ENCODE results near the gene PLSCR1. TPM values are rescaled to one million over a fixed set of nuclear protein-coding genes. Genes with fewer than 3 reads are reported as not detected.

PLSCR1 gene, protein sequence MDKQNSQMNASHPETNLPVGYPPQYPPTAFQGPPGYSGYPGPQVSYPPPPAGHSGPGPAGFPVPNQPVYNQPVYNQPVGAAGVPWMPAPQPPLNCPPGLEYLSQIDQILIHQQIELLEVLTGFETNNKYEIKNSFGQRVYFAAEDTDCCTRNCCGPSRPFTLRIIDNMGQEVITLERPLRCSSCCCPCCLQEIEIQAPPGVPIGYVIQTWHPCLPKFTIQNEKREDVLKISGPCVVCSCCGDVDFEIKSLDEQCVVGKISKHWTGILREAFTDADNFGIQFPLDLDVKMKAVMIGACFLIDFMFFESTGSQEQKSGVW
- total RNA-seq (10 to 100 TPM; 46.5 to 47.8 TPM), polyA plus RNA-seq (ENCODE audit: insufficient read length in 2 of 2) (10 to 100 TPM; 23.5 to 27.1 TPM)
- long read RNA-seq, donor 1, partial matches to known transcripts: 6 of 12 reads
- long read RNA-seq, donor 1, other reads (novel, unspliced or antisense): 0 of 12 reads
- long read RNA-seq, donor 2, partial matches to known transcripts: 0 of 2 reads
- long read RNA-seq, donor 2, other reads (novel, unspliced or antisense): 0 of 2 reads
- long read RNA-seq, donor 3, partial matches to known transcripts: 0 of 1 reads
- long read RNA-seq, donor 3, other reads (novel, unspliced or antisense): 0 of 1 reads
- long read RNA-seq, donor 4, transcript PLSCR1-201 (9 exons, 2,233 nt): minor isoform, 7 of 37 reads
- long read RNA-seq, donor 4, transcript PLSCR1-206 (4 exons, 1,257 nt): major isoform, 8 of 37 reads
- long read RNA-seq, donor 4, partial matches to known transcripts: 18 of 37 reads
- long read RNA-seq, donor 4, other reads (novel, unspliced or antisense): 0 of 37 reads

DNA sequence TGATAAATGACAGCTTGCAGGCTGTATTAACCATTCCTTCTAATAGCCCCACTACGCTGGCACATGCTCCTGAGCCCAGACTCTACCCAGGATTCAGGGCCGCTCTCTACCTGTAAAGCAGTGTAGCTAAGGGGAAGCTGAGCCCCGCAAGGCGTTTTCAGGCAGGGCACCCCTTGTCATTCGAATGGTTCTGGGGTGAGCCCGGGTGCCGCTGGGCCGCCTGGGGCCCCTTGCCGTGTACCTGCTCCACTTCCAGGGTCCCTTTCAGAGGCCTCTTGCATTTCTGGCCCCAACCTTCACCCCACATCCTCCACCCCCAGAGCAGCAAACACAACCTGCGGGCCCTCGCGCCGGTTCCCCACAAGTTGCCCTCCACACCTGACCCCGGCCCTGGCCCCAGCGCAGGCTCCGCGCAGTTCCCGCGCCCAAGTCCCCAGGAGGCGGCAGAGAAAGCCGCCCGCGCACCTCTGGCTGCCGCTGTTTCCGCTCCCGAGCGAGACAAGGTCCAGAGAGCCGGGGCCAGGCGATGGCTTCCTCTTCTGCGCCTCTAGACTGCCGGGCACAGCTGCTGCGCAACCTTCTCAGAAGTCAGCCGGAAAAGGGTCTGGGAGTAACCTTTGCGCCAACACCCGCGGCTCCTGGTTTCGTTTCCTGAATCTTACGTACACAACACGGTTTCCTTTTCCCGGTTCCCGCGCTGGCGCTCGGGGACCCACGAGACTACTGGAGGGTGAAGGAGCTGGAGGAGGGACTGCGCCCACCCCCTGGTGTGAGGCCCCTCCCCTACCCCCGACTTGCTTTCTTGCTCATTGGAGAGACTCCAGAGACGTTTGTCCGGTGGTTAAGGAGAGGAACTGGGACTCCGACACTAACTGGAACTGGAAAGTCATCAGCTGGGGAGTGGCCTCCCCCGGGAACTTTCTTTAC is at the start of gene PLSCR1:
Gene PLSCR1 (minus strand): TSS at position 606 of the 927 bp plus-strand sequence. CDS start 8,055 bp downstream, outside the sequence.
- Histone ChIP-seq H3K27ac (ENCODE audit: low read depth, low read length) (peak within 1 kb of the TSS; percentile 89), H3K36me3 (ENCODE audit: control insufficient read depth, insufficient read depth, low read length) (no peaks in the 10 kb centered on the region), H3K4me3 (ENCODE audit: low read depth, low read length) (peak within 1 kb of the TSS; percentile 84), H3K27me3 (ENCODE audit: control insufficient read depth, insufficient read depth, low read length) (no peaks in the 10 kb centered on the region), H3K9me3 (ENCODE audit: control insufficient read depth, insufficient read depth, low read length) (no peaks in the 10 kb centered on the region), H3K4me1 (ENCODE audit: control insufficient read depth, insufficient read depth, low read length) (peaks cover 6% of the 10 kb centered on the region)
- peak; percentile 58 to 93 (median 72) for DNase-seq (ENCODE audit: low read depth in 4 of 6, low spot score in 6 of 6)
- under 1% methylated on average over 45 of the region's 51 CpGs for WGBS (ENCODE audit: insufficient coverage)

DNA sequence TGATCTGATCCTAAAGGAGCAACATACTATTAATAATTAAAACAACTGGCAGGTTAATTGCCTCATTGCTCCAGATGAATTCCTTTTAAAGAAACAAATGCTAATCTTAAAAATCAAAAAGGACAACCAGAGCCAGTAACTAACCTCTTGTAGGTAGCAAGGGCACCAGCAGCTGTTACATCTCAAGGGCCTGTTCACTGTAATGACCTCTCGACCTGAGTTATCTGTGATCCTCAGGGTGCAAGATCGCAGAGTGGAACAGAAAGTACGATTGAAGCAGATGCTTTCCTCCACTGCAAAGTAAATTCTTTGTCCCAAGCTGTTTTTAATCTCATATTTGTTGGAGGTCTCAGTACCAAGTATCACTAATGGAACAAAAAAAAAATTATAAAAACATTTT is 49.4 kb upstream of the PLSCR1 start:
- H3K9me3 ChIP-seq (ENCODE audit: control insufficient read depth, insufficient read depth, low read length): no peaks in the 10 kb centered on the region
- no peak overlapping the region for H3K4me3 ChIP-seq (ENCODE audit: low read depth, low read length)
- no peak for DNase-seq (ENCODE audit: low read depth in 4 of 6, low spot score in 6 of 6)
- WGBS (ENCODE audit: insufficient coverage): 100% methylated on average over 1 of the region's 3 CpGs
- no peaks in the 10 kb centered on the region for H3K27me3 ChIP-seq (ENCODE audit: control insufficient read depth, insufficient read depth, low read length)
- no peak overlapping the region for H3K27ac ChIP-seq (ENCODE audit: low read depth, low read length)
- no peaks in the 10 kb centered on the region for H3K4me1 ChIP-seq (ENCODE audit: control insufficient read depth, insufficient read depth, low read length)
- H3K36me3 ChIP-seq (ENCODE audit: control insufficient read depth, insufficient read depth, low read length): no peaks in the 10 kb centered on the region

DNA sequence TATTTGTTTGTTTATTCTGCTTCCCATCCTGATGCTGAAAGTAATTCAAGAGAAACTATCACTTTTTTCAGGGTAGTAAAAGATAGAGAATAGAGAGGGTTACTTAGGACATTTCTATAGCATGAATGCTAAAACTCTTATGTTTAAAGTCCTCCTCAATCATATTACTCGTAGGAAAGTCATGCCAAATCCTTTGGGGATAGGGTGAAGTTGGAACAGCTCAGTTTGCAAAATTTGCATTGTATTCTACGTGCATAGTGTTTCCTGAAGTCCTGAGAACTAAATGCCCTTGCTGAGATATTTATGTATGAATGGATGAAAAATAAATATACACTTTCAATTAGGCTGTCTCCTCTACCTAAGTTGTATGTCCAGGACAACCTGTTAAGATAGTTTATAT is 46.1 kb upstream of the PLSCR1 start:
- DNase-seq (ENCODE audit: low read depth in 4 of 6, low spot score in 6 of 6): no peak
- Histone ChIP-seq H3K27ac (ENCODE audit: low read depth, low read length) (no peak overlapping the region), H3K9me3 (ENCODE audit: control insufficient read depth, insufficient read depth, low read length) (no peaks in the 10 kb centered on the region), H3K4me3 (ENCODE audit: low read depth, low read length) (no peak overlapping the region), H3K27me3 (ENCODE audit: control insufficient read depth, insufficient read depth, low read length) (no peaks in the 10 kb centered on the region), H3K36me3 (ENCODE audit: control insufficient read depth, insufficient read depth, low read length) (no peaks in the 10 kb centered on the region), H3K4me1 (ENCODE audit: control insufficient read depth, insufficient read depth, low read length) (no peaks in the 10 kb centered on the region)
- WGBS (ENCODE audit: insufficient coverage): no CpG with 5 or more reads among the region's 2 CpGs

DNA sequence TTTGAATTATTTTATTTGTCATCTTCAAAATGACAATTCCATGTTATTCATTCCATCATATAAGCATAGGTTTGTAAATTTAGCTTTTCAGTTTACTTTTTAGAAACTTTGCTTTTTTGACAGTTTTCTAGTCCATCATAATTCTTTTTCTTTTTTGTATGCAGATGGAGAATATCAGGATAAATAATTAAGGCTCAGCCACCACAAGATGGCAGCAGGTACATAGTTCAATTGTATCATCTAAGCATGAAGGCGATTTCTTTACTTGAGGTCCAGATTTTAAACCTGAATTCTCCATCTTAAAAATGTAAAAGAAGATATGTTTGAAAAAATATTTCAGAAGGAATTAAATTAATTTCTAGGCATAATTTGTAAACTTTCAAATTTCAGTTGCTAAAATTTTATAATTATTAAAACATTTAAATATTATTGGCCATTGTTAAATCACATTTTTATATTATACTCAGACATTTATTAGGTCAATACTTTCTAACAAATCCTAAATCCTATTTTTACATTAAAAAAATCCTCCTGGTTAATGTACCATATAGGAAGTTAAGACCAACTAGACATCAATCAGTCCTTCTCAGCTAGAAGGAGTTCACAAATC is 45.6 kb upstream of the PLSCR1 start:
- no CpG with 5 or more reads among the region's 1 CpG for WGBS (ENCODE audit: insufficient coverage)
- peak in 5 of 6 donors; percentile 43 to 93 (median 52) for DNase-seq (ENCODE audit: low read depth in 4 of 6, low spot score in 6 of 6)

DNA sequence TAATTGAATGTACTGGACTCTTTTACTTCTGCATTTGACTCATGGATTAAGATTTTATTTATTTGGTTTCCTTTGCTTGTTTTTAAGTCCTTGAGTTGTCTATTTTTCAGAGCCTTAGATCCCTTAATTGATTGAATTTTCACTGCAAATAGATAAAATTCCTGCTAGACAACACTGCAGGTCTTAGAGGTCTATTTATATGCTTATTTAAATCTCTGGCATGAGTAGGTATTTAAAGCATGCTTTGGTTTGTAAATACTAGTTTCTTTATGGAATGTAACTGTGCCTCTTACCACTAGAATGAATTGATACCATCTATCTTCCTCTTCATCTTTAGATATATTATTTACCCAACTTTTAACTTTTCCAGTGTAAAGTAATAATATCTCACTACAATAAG is 40.7 kb upstream of the PLSCR1 start:
- H3K9me3 ChIP-seq (ENCODE audit: control insufficient read depth, insufficient read depth, low read length): peaks cover 3% of the 10 kb centered on the region
- no peak overlapping the region for H3K4me3 ChIP-seq (ENCODE audit: low read depth, low read length)
- H3K27ac ChIP-seq (ENCODE audit: low read depth, low read length): no peak overlapping the region
- no peaks in the 10 kb centered on the region for H3K36me3 ChIP-seq (ENCODE audit: control insufficient read depth, insufficient read depth, low read length)
- no peaks in the 10 kb centered on the region for H3K27me3 ChIP-seq (ENCODE audit: control insufficient read depth, insufficient read depth, low read length)
- DNase-seq (ENCODE audit: low read depth in 4 of 6, low spot score in 6 of 6): no peak
- no peaks in the 10 kb centered on the region for H3K4me1 ChIP-seq (ENCODE audit: control insufficient read depth, insufficient read depth, low read length)

More for the DNA sequence above, 45.6 kb upstream of the PLSCR1 start:
- H3K36me3 ChIP-seq (ENCODE audit: control insufficient read depth, insufficient read depth, low read length): no peaks in the 10 kb centered on the region
- H3K27ac ChIP-seq (ENCODE audit: low read depth, low read length): no peak overlapping the region
- no peaks in the 10 kb centered on the region for H3K9me3 ChIP-seq (ENCODE audit: control insufficient read depth, insufficient read depth, low read length)
- no peaks in the 10 kb centered on the region for H3K4me1 ChIP-seq (ENCODE audit: control insufficient read depth, insufficient read depth, low read length)
- H3K4me3 ChIP-seq (ENCODE audit: low read depth, low read length): no peak overlapping the region
- no peaks in the 10 kb centered on the region for H3K27me3 ChIP-seq (ENCODE audit: control insufficient read depth, insufficient read depth, low read length)

DNA sequence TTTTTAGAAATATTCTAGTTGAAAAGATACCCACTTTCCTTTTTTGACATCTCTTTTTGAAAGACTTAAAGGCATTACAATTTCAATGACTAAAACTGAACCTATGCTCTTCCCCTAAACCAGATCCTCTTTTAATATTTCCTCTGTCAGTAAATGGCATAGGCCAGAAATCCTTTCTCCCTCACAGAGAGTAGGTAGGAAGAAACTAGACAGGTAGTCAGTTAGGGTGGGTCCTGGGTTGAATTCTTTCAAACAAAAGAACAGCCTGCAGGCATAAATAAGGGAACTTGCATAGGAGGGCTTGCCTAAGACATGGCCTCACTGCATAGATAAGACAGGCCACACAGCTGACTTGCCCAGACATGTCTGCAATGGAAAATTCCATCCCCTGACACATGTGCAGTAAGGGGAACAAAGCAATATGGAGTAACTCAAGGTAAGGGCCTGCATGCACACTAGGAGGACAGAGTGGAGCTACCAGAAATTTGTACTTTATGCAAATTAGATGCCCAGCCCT is 37.6 kb upstream of the PLSCR1 start:
- no peaks in the 10 kb centered on the region for H3K27me3 ChIP-seq (ENCODE audit: control insufficient read depth, insufficient read depth, low read length)
- H3K36me3 ChIP-seq (ENCODE audit: control insufficient read depth, insufficient read depth, low read length): no peaks in the 10 kb centered on the region
- DNase-seq (ENCODE audit: low read depth in 4 of 6, low spot score in 6 of 6): no peak
- peaks cover 3% of the 10 kb centered on the region for H3K9me3 ChIP-seq (ENCODE audit: control insufficient read depth, insufficient read depth, low read length)
- H3K4me1 ChIP-seq (ENCODE audit: control insufficient read depth, insufficient read depth, low read length): no peaks in the 10 kb centered on the region
- H3K27ac ChIP-seq (ENCODE audit: low read depth, low read length): no peak overlapping the region
- H3K4me3 ChIP-seq (ENCODE audit: low read depth, low read length): no peak overlapping the region

DNA sequence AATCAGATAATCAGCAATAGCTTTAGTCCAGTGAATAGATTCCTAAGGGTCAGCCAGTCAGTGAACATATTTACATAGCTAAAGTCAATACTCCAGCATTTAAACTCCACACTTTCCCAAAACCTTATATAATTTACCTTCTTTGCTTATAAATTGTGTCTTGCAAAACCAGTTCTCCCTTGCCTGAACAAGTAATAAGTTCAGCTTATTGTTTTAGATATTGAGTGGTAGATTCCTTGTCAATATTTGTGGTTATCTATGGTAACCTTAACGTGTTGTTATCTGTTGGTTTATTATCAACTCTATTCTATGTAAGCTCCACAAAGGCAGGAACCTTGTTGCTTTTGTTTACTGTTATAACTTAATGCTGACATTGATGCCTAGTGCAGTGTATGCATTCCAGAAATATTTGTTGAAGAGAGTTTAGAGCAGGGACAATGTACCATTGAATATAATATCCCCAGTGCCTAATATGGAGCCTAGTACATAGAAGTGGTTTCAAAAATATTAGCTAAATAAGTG is 36.7 kb upstream of the PLSCR1 start:
- no peak for DNase-seq (ENCODE audit: low read depth in 4 of 6, low spot score in 6 of 6)
- H3K27ac ChIP-seq (ENCODE audit: low read depth, low read length): no peak overlapping the region
- WGBS (ENCODE audit: insufficient coverage): no CpG with 5 or more reads among the region's 1 CpG
- no peaks in the 10 kb centered on the region for H3K36me3 ChIP-seq (ENCODE audit: control insufficient read depth, insufficient read depth, low read length)
- H3K4me3 ChIP-seq (ENCODE audit: low read depth, low read length): no peak overlapping the region
- peaks cover 3% of the 10 kb centered on the region for H3K9me3 ChIP-seq (ENCODE audit: control insufficient read depth, insufficient read depth, low read length)
- no peaks in the 10 kb centered on the region for H3K4me1 ChIP-seq (ENCODE audit: control insufficient read depth, insufficient read depth, low read length)
- no peaks in the 10 kb centered on the region for H3K27me3 ChIP-seq (ENCODE audit: control insufficient read depth, insufficient read depth, low read length)

DNA sequence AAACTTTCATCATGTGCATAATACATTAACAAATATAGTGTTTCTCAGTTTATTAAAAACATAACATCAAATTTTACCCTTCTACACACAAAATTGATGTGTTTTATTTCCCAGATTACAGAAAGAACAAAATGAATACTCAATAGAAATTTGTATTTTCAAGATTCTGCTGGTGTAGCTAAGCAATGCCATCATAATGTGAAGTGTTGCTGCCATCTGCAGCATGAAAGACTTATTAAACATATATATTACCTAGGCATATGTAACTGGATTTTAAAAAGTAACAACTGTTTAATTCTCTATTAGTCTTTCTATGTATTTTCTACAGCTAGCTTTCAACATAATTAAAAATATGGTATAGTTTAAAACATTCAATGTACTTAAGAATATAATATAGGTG is 33.3 kb upstream of the PLSCR1 start:
- H3K4me1 ChIP-seq (ENCODE audit: control insufficient read depth, insufficient read depth, low read length): no peaks in the 10 kb centered on the region
- no peaks in the 10 kb centered on the region for H3K36me3 ChIP-seq (ENCODE audit: control insufficient read depth, insufficient read depth, low read length)
- no peak overlapping the region for H3K27ac ChIP-seq (ENCODE audit: low read depth, low read length)
- H3K9me3 ChIP-seq (ENCODE audit: control insufficient read depth, insufficient read depth, low read length): peaks cover 1% of the 10 kb centered on the region
- no peaks in the 10 kb centered on the region for H3K27me3 ChIP-seq (ENCODE audit: control insufficient read depth, insufficient read depth, low read length)
- peak in 4 of 6 donors; percentile 35 to 89 (median 50) for DNase-seq (ENCODE audit: low read depth in 4 of 6, low spot score in 6 of 6)
- H3K4me3 ChIP-seq (ENCODE audit: low read depth, low read length): no peak overlapping the region

DNA sequence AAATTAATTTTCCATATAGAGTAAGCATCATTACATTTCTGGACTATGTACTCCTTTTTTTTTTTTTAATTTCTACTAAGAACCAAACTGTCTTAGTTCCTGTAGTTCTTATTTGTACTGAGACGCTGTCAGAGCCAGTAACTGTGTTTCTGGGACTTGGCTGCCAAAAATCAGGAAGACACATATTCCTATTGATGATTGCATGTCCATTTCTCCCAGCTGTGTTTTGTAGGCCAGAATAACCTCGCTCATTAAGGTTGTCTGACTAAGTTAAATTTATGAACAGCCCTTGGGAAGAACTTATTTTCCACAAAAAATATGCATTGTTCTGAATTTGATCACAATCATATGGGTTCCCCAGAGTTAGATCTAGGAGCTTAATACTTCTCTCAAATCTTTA is 31.2 kb upstream of the PLSCR1 start:
- no peak for DNase-seq (ENCODE audit: low read depth in 4 of 6, low spot score in 6 of 6)
- H3K4me1 ChIP-seq (ENCODE audit: control insufficient read depth, insufficient read depth, low read length): no peaks in the 10 kb centered on the region
- H3K36me3 ChIP-seq (ENCODE audit: control insufficient read depth, insufficient read depth, low read length): no peaks in the 10 kb centered on the region
- H3K27me3 ChIP-seq (ENCODE audit: control insufficient read depth, insufficient read depth, low read length): no peaks in the 10 kb centered on the region
- no peak overlapping the region for H3K4me3 ChIP-seq (ENCODE audit: low read depth, low read length)
- no peaks in the 10 kb centered on the region for H3K9me3 ChIP-seq (ENCODE audit: control insufficient read depth, insufficient read depth, low read length)
- WGBS (ENCODE audit: insufficient coverage): no CpG with 5 or more reads among the region's 2 CpGs
- H3K27ac ChIP-seq (ENCODE audit: low read depth, low read length): no peak overlapping the region
